Measurements from ENCODE around the gene MRPL10.

GRCh38 chr17:47800686-47801085, 30.7 kb downstream of the MRPL10 start:
- TF ChIP-seq CTCF (conservative IDR thresholded peaks at IDR 0.05): no peak
- no peak for TF ChIP-seq EZH2 (IDR thresholded peaks at IDR 0.05; ENCODE audit: low read depth)

Measured in PC-9 (cell line).